Measurements from ENCODE around the gene PIMREG. TPM values are rescaled to one million over a fixed set of nuclear protein-coding genes. Genes with fewer than 3 reads are reported as not detected.

Gene PIMREG
- polyA plus RNA-seq, 5 donors, result 16.8 to 67.1 (median 25.1) TPM

GRCh38 chr17:6496640-6497441 is 52.6 kb downstream of the PIMREG start:
- no peak for DNase-seq

- no peak for DNase-seq
These were observed 53.4 kb downstream of the PIMREG start for GRCh38 chr17:6497496-6498221.

GRCh38 chr17:6498356-6498755 is 54.1 kb downstream of the PIMREG start:
- no peak for DNase-seq

- no peak for DNase-seq
These were observed 54.8 kb downstream of the PIMREG start for GRCh38 chr17:6498901-6499540.

Other genes starting within 250 kb of the PIMREG start
- under 1 TPM in 2 of 5 donors, not detected in 3; 0.04 to 0.05 TPM for gene AIPL1, start 9.3 kb upstream of the PIMREG start, polyA plus RNA-seq (ENCODE audit: insufficient read depth in 1 of 5, insufficient read length in 5 of 5, low replicate concordance in 1 of 5)
- gene PITPNM3, start 112.1 kb downstream of the PIMREG start, polyA plus RNA-seq (ENCODE audit: insufficient read depth in 1 of 5, insufficient read length in 5 of 5, low replicate concordance in 1 of 5), result 1 to 10 TPM; 3.4 to 5.4 (median 4.4) TPM
- 10 to 100 TPM; 25.1 to 45.0 (median 38.4) TPM for gene KIAA0753, start 196.3 kb downstream of the PIMREG start, polyA plus RNA-seq (ENCODE audit: insufficient read depth in 1 of 5, insufficient read length in 5 of 5, low replicate concordance in 1 of 5)
- gene TXNDC17, start 196.6 kb downstream of the PIMREG start, polyA plus RNA-seq (ENCODE audit: insufficient read depth in 1 of 5, insufficient read length in 5 of 5, low replicate concordance in 1 of 5), result 100 to 1,000 TPM in 1 of 5 donors, 10 to 100 TPM in 4; 78.6 to 111 (median 86.5) TPM
- gene MED31, start 207.2 kb downstream of the PIMREG start, polyA plus RNA-seq (ENCODE audit: insufficient read depth in 1 of 5, insufficient read length in 5 of 5, low replicate concordance in 1 of 5), result 10 to 100 TPM; 27.1 to 30.2 (median 28.7) TPM
- gene C17orf100, start 207.3 kb downstream of the PIMREG start, polyA plus RNA-seq (ENCODE audit: insufficient read depth in 1 of 5, insufficient read length in 5 of 5, low replicate concordance in 1 of 5), result 1 to 10 TPM; 5.3 to 6.7 (median 6.5) TPM

All from right lung (tissue), 5 donors.